ENCODE results near the gene HECTD1.
"Not testable (repeated sequence)": the region's sequence is repeated elsewhere in the genome, so short reads cannot be mapped to it uniquely, and the experiment has no call there.

DNA sequence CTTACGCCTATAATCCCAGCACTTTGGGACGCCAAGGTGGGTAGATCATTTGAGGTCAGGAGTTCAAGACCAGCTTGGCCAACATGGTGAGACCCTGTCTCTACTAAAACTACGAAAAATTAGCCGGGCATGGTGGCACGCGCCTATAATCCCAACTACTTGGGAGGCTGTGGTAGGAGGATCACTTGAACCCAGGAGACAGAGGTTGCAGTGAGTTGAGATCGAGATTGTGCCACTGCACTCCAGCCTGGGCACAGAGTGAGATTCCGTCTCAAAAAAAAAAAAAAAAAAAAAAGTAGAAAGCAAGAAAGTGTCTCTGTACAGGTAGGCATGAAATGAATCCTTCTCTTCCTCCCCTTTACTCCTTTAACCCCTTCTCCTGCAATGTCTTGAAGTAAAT, 111.8 kb downstream of the HECTD1 start:
- TF ChIP-seq, protein P1, sequence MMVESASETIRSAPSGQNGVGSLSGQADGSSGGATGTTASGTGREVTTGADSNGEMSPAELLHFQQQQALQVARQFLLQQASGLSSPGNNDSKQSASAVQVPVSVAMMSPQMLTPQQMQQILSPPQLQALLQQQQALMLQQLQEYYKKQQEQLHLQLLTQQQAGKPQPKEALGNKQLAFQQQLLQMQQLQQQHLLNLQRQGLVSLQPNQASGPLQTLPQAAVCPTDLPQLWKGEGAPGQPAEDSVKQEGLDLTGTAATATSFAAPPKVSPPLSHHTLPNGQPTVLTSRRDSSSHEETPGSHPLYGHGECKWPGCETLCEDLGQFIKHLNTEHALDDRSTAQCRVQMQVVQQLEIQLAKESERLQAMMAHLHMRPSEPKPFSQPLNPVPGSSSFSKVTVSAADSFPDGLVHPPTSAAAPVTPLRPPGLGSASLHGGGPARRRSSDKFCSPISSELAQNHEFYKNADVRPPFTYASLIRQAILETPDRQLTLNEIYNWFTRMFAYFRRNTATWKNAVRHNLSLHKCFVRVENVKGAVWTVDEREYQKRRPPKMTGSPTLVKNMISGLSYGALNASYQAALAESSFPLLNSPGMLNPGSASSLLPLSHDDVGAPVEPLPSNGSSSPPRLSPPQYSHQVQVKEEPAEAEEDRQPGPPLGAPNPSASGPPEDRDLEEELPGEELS (CRISPR knock-in tag; IDR thresholded peaks at IDR 0.05): not testable (repeated sequence)
- TF ChIP-seq, protein P2, sequence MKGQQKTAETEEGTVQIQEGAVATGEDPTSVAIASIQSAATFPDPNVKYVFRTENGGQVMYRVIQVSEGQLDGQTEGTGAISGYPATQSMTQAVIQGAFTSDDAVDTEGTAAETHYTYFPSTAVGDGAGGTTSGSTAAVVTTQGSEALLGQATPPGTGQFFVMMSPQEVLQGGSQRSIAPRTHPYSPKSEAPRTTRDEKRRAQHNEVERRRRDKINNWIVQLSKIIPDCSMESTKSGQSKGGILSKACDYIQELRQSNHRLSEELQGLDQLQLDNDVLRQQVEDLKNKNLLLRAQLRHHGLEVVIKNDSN (CRISPR knock-in tag; IDR thresholded peaks at IDR 0.05): not testable (repeated sequence)

Measured in WTC11 (cell line).